Activated T-cell treated with anti-CD3 and anti-CD28 coated beads for 1 hour (primary cell): Measurements from ENCODE around the gene EPHB2.

ENCODE experiments used
- DNase-seq: peaks from one replicate; pipeline ENCODE4 v3.0.0-alpha.2; 2020; ENCODE audit warnings: low read depth

EPHB2 gene

GRCh38 chr1:22953057-22953739 is 242.6 kb downstream of the EPHB2 start:
- no peak for DNase-seq

- no peak for DNase-seq
These were observed 243.1 kb downstream of the EPHB2 start for GRCh38 chr1:22953740-22954141.

- no peak for DNase-seq
These were observed 244.5 kb downstream of the EPHB2 start for GRCh38 chr1:22955146-22955545.

- DNase-seq, result no peak
These were observed 246.4 kb downstream of the EPHB2 start for GRCh38 chr1:22957066-22957465.

GRCh38 chr1:22958556-22958955 is 247.9 kb downstream of the EPHB2 start:
- DNase-seq, result no peak

GRCh38 chr1:22959545-22960360 is 249.1 kb downstream of the EPHB2 start:
- DNase-seq, result no peak

GRCh38 chr1:22962558-22962957 is 251.9 kb downstream of the EPHB2 start:
- DNase-seq, result no peak

- DNase-seq, result no peak
These were observed 252.5 kb downstream of the EPHB2 start for GRCh38 chr1:22963044-22963677.

GRCh38 chr1:22966309-22966708 is 255.7 kb downstream of the EPHB2 start:
- no peak for DNase-seq

- no peak for DNase-seq
These were observed 257.2 kb downstream of the EPHB2 start for GRCh38 chr1:22967833-22968232.

- no peak for DNase-seq
These were observed 258.7 kb downstream of the EPHB2 start for GRCh38 chr1:22969304-22969709.

GRCh38 chr1:22970096-22970495 is 259.5 kb downstream of the EPHB2 start:
- no peak for DNase-seq
